NT2/D1 (cell line): ENCODE data around the gene MAP2K3.

Source experiments
- DNase-seq: peaks from one replicate; pipeline ENCODE4 v3.0.0-alpha.2; 2011; ENCODE audit warnings: low read depth, low spot score
- H3K27me3 ChIP-seq: 2 replicates; pipeline ENCODE4 v1.6.0; 2011; ENCODE audit warnings: mild to moderate bottlenecking; ENCODE audit not compliant: insufficient read length, insufficient read depth
- H3K36me3 ChIP-seq: 2 replicates; pipeline ENCODE4 v1.6.1; 2011; ENCODE audit warnings: mild to moderate bottlenecking, low read length, mixed read lengths; ENCODE audit not compliant: insufficient read depth, insufficient read length
- H3K4me1 ChIP-seq: 2 replicates; pipeline ENCODE4 v1.5.1; 2011; ENCODE audit not compliant: insufficient read depth, insufficient read length
- H3K4me3 ChIP-seq: 2 replicates; pipeline ENCODE4 v1.5.1; 2011; ENCODE audit warnings: low read depth; ENCODE audit not compliant: insufficient read length
- H3K9ac ChIP-seq: 2 replicates; pipeline ENCODE4 v1.6.0; 2011; ENCODE audit warnings: low read depth; ENCODE audit not compliant: insufficient read length
- H3K9me3 ChIP-seq: 2 replicates; pipeline ENCODE4 v1.5.1; 2011; ENCODE audit warnings: mild to moderate bottlenecking, low read length; ENCODE audit not compliant: insufficient read depth
- SUZ12 ChIP-seq: IDR thresholded peaks from 2 replicates; pipeline ENCODE4 v1.6.1; 2011; ENCODE audit not compliant: insufficient read length, insufficient read depth; ENCODE audit errors: extremely low read depth
- YY1 ChIP-seq: IDR thresholded peaks from 2 replicates; pipeline ENCODE4 v1.6.1; 2011; ENCODE audit not compliant: insufficient read length, insufficient read depth
- ZNF274 ChIP-seq: IDR thresholded peaks from 2 replicates; pipeline ENCODE4 v1.6.1; 2011; ENCODE audit warnings: mild to moderate bottlenecking, low read depth, low read length

The MAP2K3 gene

GRCh38 chr17:21296097-21297025, 11.8 kb downstream of the MAP2K3 start:
- no peak for DNase-seq

GRCh38 chr17:21297026-21297520, 12.6 kb downstream of the MAP2K3 start:
- no peaks in the 10 kb centered on the region for H3K9me3 ChIP-seq
- TF ChIP-seq SUZ12: no peak
- no peak for TF ChIP-seq ZNF274
- no peak for TF ChIP-seq YY1
- peaks cover 13% of the 10 kb centered on the region for H3K4me1 ChIP-seq
- H3K4me3 ChIP-seq: no peak overlapping the region
- no peak for DNase-seq
- H3K9ac ChIP-seq: no peak overlapping the region
- H3K36me3 ChIP-seq: peaks cover 57% of the 10 kb centered on the region
- H3K27me3 ChIP-seq: no peaks in the 10 kb centered on the region

More at GRCh38 chr17:21296097-21297025, 11.8 kb downstream of the MAP2K3 start:
- Histone ChIP-seq H3K4me3 (no peak overlapping the region), H3K27me3 (no peaks in the 10 kb centered on the region), H3K9ac (no peak overlapping the region), H3K4me1 (peaks cover 13% of the 10 kb centered on the region), H3K36me3 (peaks cover 58% of the 10 kb centered on the region), H3K9me3 (no peaks in the 10 kb centered on the region)
- TF ChIP-seq YY1 (no peak), SUZ12 (no peak), ZNF274 (no peak)

GRCh38 chr17:21297597-21297996, 13.1 kb downstream of the MAP2K3 start:
- no peak for DNase-seq
- Histone ChIP-seq H3K9me3 (no peaks in the 10 kb centered on the region), H3K36me3 (peaks cover 62% of the 10 kb centered on the region), H3K4me1 (peaks cover 13% of the 10 kb centered on the region), H3K4me3 (no peak overlapping the region), H3K9ac (no peak overlapping the region), H3K27me3 (no peaks in the 10 kb centered on the region)
- TF ChIP-seq ZNF274: no peak
- TF ChIP-seq YY1: no peak
- TF ChIP-seq SUZ12: no peak

- Histone ChIP-seq H3K4me3 (no peak overlapping the region), H3K36me3 (peaks cover 66% of the 10 kb centered on the region), H3K9me3 (no peaks in the 10 kb centered on the region), H3K27me3 (no peaks in the 10 kb centered on the region), H3K4me1 (peaks cover 12% of the 10 kb centered on the region), H3K9ac (no peak overlapping the region)
- no peak for DNase-seq
- no peak for TF ChIP-seq YY1
- TF ChIP-seq ZNF274: no peak
- TF ChIP-seq SUZ12: no peak
Observed at GRCh38 chr17:21298056-21298982, 13.8 kb downstream of the MAP2K3 start.

- H3K4me3 ChIP-seq: no peak overlapping the region
- no peak for TF ChIP-seq YY1
- no peak for TF ChIP-seq SUZ12
- TF ChIP-seq ZNF274: no peak
- H3K9me3 ChIP-seq: no peaks in the 10 kb centered on the region
- H3K36me3 ChIP-seq: peaks cover 65% of the 10 kb centered on the region
- H3K4me1 ChIP-seq: peaks cover 9% of the 10 kb centered on the region
- no peak for DNase-seq
- H3K27me3 ChIP-seq: no peaks in the 10 kb centered on the region
- no peak overlapping the region for H3K9ac ChIP-seq
Observed at GRCh38 chr17:21298983-21299519, 14.5 kb downstream of the MAP2K3 start.

- Histone ChIP-seq H3K9me3 (no peaks in the 10 kb centered on the region), H3K27me3 (no peaks in the 10 kb centered on the region), H3K4me1 (peaks cover 6% of the 10 kb centered on the region), H3K36me3 (peaks cover 66% of the 10 kb centered on the region), H3K9ac (no peak overlapping the region), H3K4me3 (no peak overlapping the region)
- no peak for TF ChIP-seq SUZ12
- TF ChIP-seq YY1: no peak
- TF ChIP-seq ZNF274: no peak
- DNase-seq: no peak
Observed at GRCh38 chr17:21299981-21300600, 15.6 kb downstream of the MAP2K3 start.
